Adrenal gland (tissue), 5 donors: ENCODE results near the gene TMEM135.

Source experiments
- CTCF ChIP-seq, 6 experiments: fragments of 450-650 bp in 4 of 6; fragments of 200-600 bp in 2 of 6; sonication (generic) in 1 of 6; IDR thresholded peaks; 1 replicate in 5 of 6; 2 replicates in 1 of 6; pipeline versions ENCODE4 v1.5.1 to v1.8.0; 2016 to 2021; ENCODE audit warnings: antibody characterized with exemption in 6 of 6, mild to moderate bottlenecking in 2 of 6, moderate library complexity in 1 of 6
- POLR2A ChIP-seq, 2 donors: fragments of 450-650 bp; IDR thresholded peaks; one replicate each; pipeline ENCODE4 v1.6.1; 2017; ENCODE audit warnings: antibody characterized with exemption in 2 of 2, mild to moderate bottlenecking in 2 of 2, moderate library complexity in 1 of 2
- donor health status: DM: no; HTN: no; CAD: no.

GRCh38 chr11:87156970-87157369 lies 119.2 kb downstream of the TMEM135 start:
- no peak for TF ChIP-seq CTCF (IDR thresholded peaks at IDR 0.05)
- TF ChIP-seq POLR2A (IDR thresholded peaks at IDR 0.05), result no peak
